ENCODE measurements around the gene ZNF74.

DNA sequence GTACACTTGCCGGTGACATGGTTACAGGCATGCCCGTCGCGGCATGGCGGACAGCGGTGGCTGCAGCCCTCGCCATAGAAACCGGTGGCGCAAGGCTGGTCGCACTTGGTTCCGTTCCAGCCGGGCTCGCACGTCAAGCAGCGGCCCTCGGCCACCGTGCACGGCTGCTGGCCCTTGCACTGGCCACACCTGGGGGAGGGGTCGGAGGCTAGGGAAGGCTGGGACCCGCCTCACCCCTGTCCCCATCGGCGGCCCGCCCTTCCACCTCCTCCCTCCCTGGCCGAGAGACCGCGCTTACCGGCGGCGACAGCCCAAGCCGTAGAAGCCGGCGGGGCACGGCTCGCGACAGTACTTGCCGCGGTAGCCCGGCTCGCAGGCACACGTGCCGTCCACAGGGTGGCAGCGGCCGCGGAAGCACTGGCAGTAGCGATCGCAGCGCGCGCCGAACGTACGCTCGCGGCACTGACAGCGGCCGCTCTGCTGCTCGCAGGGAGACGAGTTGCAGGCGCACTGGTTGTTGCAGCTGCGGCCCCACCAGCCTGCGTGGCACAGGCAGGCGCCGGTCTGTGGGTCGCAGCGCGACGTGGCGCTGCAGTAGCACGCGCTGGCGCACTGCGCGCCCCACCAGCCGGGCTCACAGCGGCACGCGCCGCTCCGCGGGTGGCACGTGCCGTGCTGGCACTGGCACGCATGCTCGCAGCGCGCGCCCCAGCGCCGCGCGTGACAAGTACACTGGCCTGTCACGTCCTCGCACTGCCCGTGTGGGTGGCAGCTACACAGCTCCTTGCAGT is 37.0 kb downstream of the ZNF74 start:
- TF ChIP-seq, protein P1, sequence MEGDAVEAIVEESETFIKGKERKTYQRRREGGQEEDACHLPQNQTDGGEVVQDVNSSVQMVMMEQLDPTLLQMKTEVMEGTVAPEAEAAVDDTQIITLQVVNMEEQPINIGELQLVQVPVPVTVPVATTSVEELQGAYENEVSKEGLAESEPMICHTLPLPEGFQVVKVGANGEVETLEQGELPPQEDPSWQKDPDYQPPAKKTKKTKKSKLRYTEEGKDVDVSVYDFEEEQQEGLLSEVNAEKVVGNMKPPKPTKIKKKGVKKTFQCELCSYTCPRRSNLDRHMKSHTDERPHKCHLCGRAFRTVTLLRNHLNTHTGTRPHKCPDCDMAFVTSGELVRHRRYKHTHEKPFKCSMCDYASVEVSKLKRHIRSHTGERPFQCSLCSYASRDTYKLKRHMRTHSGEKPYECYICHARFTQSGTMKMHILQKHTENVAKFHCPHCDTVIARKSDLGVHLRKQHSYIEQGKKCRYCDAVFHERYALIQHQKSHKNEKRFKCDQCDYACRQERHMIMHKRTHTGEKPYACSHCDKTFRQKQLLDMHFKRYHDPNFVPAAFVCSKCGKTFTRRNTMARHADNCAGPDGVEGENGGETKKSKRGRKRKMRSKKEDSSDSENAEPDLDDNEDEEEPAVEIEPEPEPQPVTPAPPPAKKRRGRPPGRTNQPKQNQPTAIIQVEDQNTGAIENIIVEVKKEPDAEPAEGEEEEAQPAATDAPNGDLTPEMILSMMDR (IDR thresholded peaks at IDR 0.05), result peak in 5 of 6 experiments; percentile 13 to 49 (median 27)
- no peak for TF ChIP-seq POLR2A (IDR thresholded peaks at IDR 0.05)
